Thyroid gland (tissue), 4 donors: ENCODE data around the gene GALNT13. TPM values are rescaled to one million over a fixed set of nuclear protein-coding genes. Genes with fewer than 3 reads are reported as not detected.

Source experiments
- DNase-seq, 2 donors: peaks; one replicate each; pipeline ENCODE4 v3.0.0-alpha.2; 2019
- H3K27ac ChIP-seq, 3 donors: fragments of 200-600 bp; sonication (generic); 1 replicate in 2 of 3; 2 replicates in 1 of 3; pipeline ENCODE4 v1.5.1; 2016 to 2019; ENCODE audit warnings: mild to moderate bottlenecking in 1 of 3, moderate library complexity in 1 of 3
- H3K27me3 ChIP-seq: fragments of 200-600 bp; sonication (generic); one replicate; pipeline ENCODE4 v1.5.1; 2019
- H3K36me3 ChIP-seq, 2 donors: fragments of 200-600 bp; sonication (generic); one replicate each; pipeline ENCODE4 v1.5.1; 2016 to 2019
- H3K4me1 ChIP-seq, 2 donors: fragments of 200-600 bp; sonication (generic); one replicate each; pipeline ENCODE4 v1.5.1; 2017 to 2019
- H3K4me3 ChIP-seq, 3 donors: fragments of 200-600 bp; sonication (generic); replicated peaks in 1 of 3; 1 replicate in 2 of 3; 2 replicates in 1 of 3; pipeline ENCODE4 v1.5.1; 2016; ENCODE audit warnings: mild to moderate bottlenecking in 1 of 3
- H3K9me3 ChIP-seq: fragments of 200-600 bp; sonication (generic); one replicate; pipeline ENCODE4 v1.5.1; 2017
- CTCF ChIP-seq, 6 experiments: fragments of 200-600 bp in 3 of 6; fragments of 450-650 bp in 3 of 6; sonication (generic) in 3 of 6; IDR thresholded peaks; one replicate each; pipeline ENCODE4 v1.5.1; 2016 to 2019; ENCODE audit warnings: antibody characterized with exemption in 6 of 6, mild to moderate bottlenecking in 2 of 6, inconsistent platforms in 1 of 6, moderate library complexity in 1 of 6
- POLR2A ChIP-seq, 2 donors: fragments of 450-650 bp; IDR thresholded peaks; one replicate each; pipeline ENCODE4 v1.6.1; 2017; ENCODE audit warnings: antibody characterized with exemption in 2 of 2, mild to moderate bottlenecking in 2 of 2, moderate library complexity in 1 of 2
- WGBS, 2 donors: methylation state at CpG; one replicate each; pipeline ENCODE4 v1.1.5; 2017; 5-methylcytosine and 5-hydroxymethylcytosine counted together
- intact Hi-C: fragments of 100-400 bp; cut with DNase I; formaldehyde crosslinking; loops from one replicate; pipeline ENCODE4 v1.15.1; 2023
- total RNA-seq, 4 donors: library from RNA; depleted of rRNA; stranded (reverse); fragments of >200 nt; gene quantifications; one replicate each; pipeline ENCODE4 v1.2.3, GENCODE V29; 2016

GALNT13 gene
- total RNA-seq, 4 donors from 2014 or later, result 0.13 to 2.3 TPM; not detected in 2

- no peaks in the 10 kb centered on the region for H3K9me3 ChIP-seq
- H3K27me3 ChIP-seq, result no peaks in the 10 kb centered on the region
- 91 to 94% methylated on average over 5 of the region's 5 CpGs for WGBS, 2 donors
- intact Hi-C loops, result no loop called here
- DNase-seq, result no peak
- no peak overlapping the region for H3K4me3 ChIP-seq
- no peak overlapping the region for H3K27ac ChIP-seq
- TF ChIP-seq POLR2A (IDR thresholded peaks at IDR 0.05) (no peak), CTCF (IDR thresholded peaks at IDR 0.05) (no peak)
- H3K36me3 ChIP-seq, result no peaks in the 10 kb centered on the region
- H3K4me1 ChIP-seq, result no peaks in the 10 kb centered on the region
Measured at GRCh38 chr2:154182008-154182407, 310.3 kb downstream of the GALNT13 start.

GRCh38 chr2:154187948-154188347, 316.2 kb downstream of the GALNT13 start:
- no peaks in the 10 kb centered on the region for H3K27me3 ChIP-seq
- H3K9me3 ChIP-seq, result no peaks in the 10 kb centered on the region
- H3K4me3 ChIP-seq, result no peak overlapping the region
- TF ChIP-seq CTCF (IDR thresholded peaks at IDR 0.05), result no peak
- TF ChIP-seq POLR2A (IDR thresholded peaks at IDR 0.05), result no peak
- no peaks in the 10 kb centered on the region for H3K4me1 ChIP-seq
- intact Hi-C loops, result no loop called here
- WGBS, 2 donors, result 69 to 70% methylated on average over 2 of the region's 2 CpGs
- DNase-seq, result no peak
- H3K36me3 ChIP-seq, result no peaks in the 10 kb centered on the region
- no peak overlapping the region for H3K27ac ChIP-seq

- intact Hi-C loops, result no loop called here
- no peak for DNase-seq
- Histone ChIP-seq H3K36me3 (no peaks in the 10 kb centered on the region), H3K27ac (no peak overlapping the region), H3K27me3 (no peaks in the 10 kb centered on the region), H3K9me3 (no peaks in the 10 kb centered on the region), H3K4me3 (no peak overlapping the region), H3K4me1 (no peaks in the 10 kb centered on the region)
- 83 to 90% methylated on average over 2 of the region's 2 CpGs for WGBS, 2 donors
- no peak for TF ChIP-seq POLR2A (IDR thresholded peaks at IDR 0.05)
- no peak for TF ChIP-seq CTCF (IDR thresholded peaks at IDR 0.05)
Measured at GRCh38 chr2:154189953-154190352, 318.2 kb downstream of the GALNT13 start.

- no peak for DNase-seq
- Histone ChIP-seq H3K27ac (no peak overlapping the region), H3K4me3 (no peak overlapping the region), H3K4me1 (no peaks in the 10 kb centered on the region), H3K27me3 (no peaks in the 10 kb centered on the region), H3K36me3 (no peaks in the 10 kb centered on the region), H3K9me3 (no peaks in the 10 kb centered on the region)
- 32 to 46% methylated on average over 2 of the region's 2 CpGs for WGBS, 2 donors
- intact Hi-C loops, result no loop called here
- no peak for TF ChIP-seq CTCF (IDR thresholded peaks at IDR 0.05)
- TF ChIP-seq POLR2A (IDR thresholded peaks at IDR 0.05), result no peak
Measured at GRCh38 chr2:154193246-154193645, 321.5 kb downstream of the GALNT13 start.

- no peak for DNase-seq
- no peaks in the 10 kb centered on the region for H3K27me3 ChIP-seq
- H3K4me1 ChIP-seq, result no peaks in the 10 kb centered on the region
- no peaks in the 10 kb centered on the region for H3K9me3 ChIP-seq
- 72 to 78% methylated on average over 5 of the region's 5 CpGs for WGBS, 2 donors
- no peaks in the 10 kb centered on the region for H3K36me3 ChIP-seq
- no peak overlapping the region for H3K27ac ChIP-seq
- TF ChIP-seq CTCF (IDR thresholded peaks at IDR 0.05) (no peak), POLR2A (IDR thresholded peaks at IDR 0.05) (no peak)
- no peak overlapping the region for H3K4me3 ChIP-seq
- intact Hi-C loops, result no loop called here
Measured at GRCh38 chr2:154194909-154195643, 323.4 kb downstream of the GALNT13 start.
